Endothelial cell of umbilical vein (primary cell): ENCODE data around the gene MN1. TPM values are rescaled to one million over a fixed set of nuclear protein-coding genes. Genes with fewer than 3 reads are reported as not detected.

Experiments used
- BruUV-seq: library from RNA; stranded (reverse); fragments of 400-500 nt; replicated peaks from 2 replicates; lab custom pipeline; 2021; lab: Mats Ljungman, UMichigan
- CTCF ChIA-PET: fragments of 300-600, 350-600 bp; sonication (Branson Sonifier 250); formaldehyde crosslinking; loops from one replicate; lab custom pipeline; 2021; ENCODE audit warnings: antibody characterized with exemption, inconsistent platforms; lab: Charles Lee
- POLR2A ChIA-PET: fragments of 300-600, 350-600 bp; sonication (Branson Sonifier 250); formaldehyde crosslinking; loops from one replicate; lab custom pipeline; 2021; ENCODE audit warnings: antibody characterized with exemption, inconsistent platforms; lab: Charles Lee
- DNase-seq: peaks from one replicate; pipeline ENCODE4 v3.0.0-alpha.2; 2011; ENCODE audit warnings: low read depth, low spot score
- FAIRE-seq: peaks from 2 replicates; lab custom pipeline; 2011; peaks lifted over from hg19 to GRCh38; lab: Jason Lieb, UNC
- H2AFZ ChIP-seq: 2 replicates; pipeline ENCODE4 v1.6.0; 2012; ENCODE audit warnings: low read depth, low read length, control low read depth, inconsistent platforms
- H3K27ac ChIP-seq: 2 replicates; pipeline ENCODE4 v1.5.1; 2011; ENCODE audit warnings: low read depth, mild to moderate bottlenecking, control low read depth, low read length, moderate library complexity; ENCODE audit not compliant: insufficient read depth
- H3K27me3 ChIP-seq, 2 experiments: 2 replicates each; pipeline versions ENCODE4 v1.6.0 to v1.6.1; 2011; ENCODE audit warnings: low read length in 2 of 2, mixed read lengths in 1 of 2; ENCODE audit not compliant: control insufficient read depth in 2 of 2, insufficient read depth in 2 of 2
- H3K36me3 ChIP-seq, 2 experiments: 2 replicates in 1 of 2; 3 replicates in 1 of 2; pipeline ENCODE4 v1.5.1; 2011; ENCODE audit warnings: low read length in 2 of 2, mild to moderate bottlenecking in 1 of 2, moderate library complexity in 1 of 2; ENCODE audit not compliant: control insufficient read depth in 2 of 2, insufficient read depth in 2 of 2; ENCODE audit errors: extremely low read depth in 1 of 2
- H3K4me1 ChIP-seq: 3 replicates; pipeline ENCODE4 v1.5.1; 2011; ENCODE audit warnings: mild to moderate bottlenecking, low read length; ENCODE audit not compliant: control insufficient read depth, insufficient read depth; ENCODE audit errors: extremely low read depth
- H3K4me2 ChIP-seq: 2 replicates; pipeline ENCODE4 v1.6.1; 2011; ENCODE audit warnings: low read length, control low read depth, mixed read lengths; ENCODE audit not compliant: insufficient read depth
- H3K4me3 ChIP-seq, 3 experiments: fragments of 200-600 bp in 1 of 3; sonication (generic), shearing (Covaris generic) in 1 of 3; replicated peaks in 1 of 3; 2 replicates each; pipeline ENCODE4 v1.5.1; 2011 to 2016; ENCODE audit warnings: control low read depth in 3 of 3, low read length in 3 of 3, mild to moderate bottlenecking in 2 of 3, inconsistent platforms in 1 of 3, low read depth in 1 of 3, moderate library complexity in 1 of 3; ENCODE audit not compliant: insufficient read depth in 1 of 3
- H3K79me2 ChIP-seq: 2 replicates; pipeline ENCODE4 v1.6.0; 2012; ENCODE audit warnings: low read length, inconsistent platforms; ENCODE audit not compliant: control insufficient read depth, insufficient read depth
- H3K9ac ChIP-seq: replicated peaks from 2 replicates; pipeline ENCODE3; 2011; ENCODE audit warnings: low read length, control low read depth; ENCODE audit not compliant: insufficient read depth; ENCODE audit errors: extremely low read depth
- H3K9me1 ChIP-seq: replicated peaks from 3 replicates; pipeline ENCODE4 v1.6.0; 2011; ENCODE audit warnings: mild to moderate bottlenecking, low read length; ENCODE audit not compliant: control insufficient read depth, insufficient read depth; ENCODE audit errors: extremely low read depth
- H3K9me3 ChIP-seq: replicated peaks from 2 replicates; pipeline ENCODE4 v1.5.1; 2012; ENCODE audit warnings: low read length, inconsistent platforms; ENCODE audit not compliant: control insufficient read depth, insufficient read depth
- H4K20me1 ChIP-seq: replicated peaks from 2 replicates; pipeline ENCODE3; 2011; ENCODE audit warnings: mild to moderate bottlenecking, low read length; ENCODE audit not compliant: control insufficient read depth, insufficient read depth; ENCODE audit errors: extremely low read depth
- EZH2 ChIP-seq: IDR thresholded peaks from 2 replicates; pipeline ENCODE4 v1.6.1; 2012; ENCODE audit warnings: borderline replicate concordance, low read depth, mild to moderate bottlenecking, moderate library complexity, low read length, inconsistent platforms; ENCODE audit not compliant: severe bottlenecking
- FOS ChIP-seq: IDR thresholded peaks from 2 replicates; pipeline ENCODE4 v1.6.1; 2011; ENCODE audit warnings: mild to moderate bottlenecking, low read length, moderate library complexity, borderline replicate concordance; ENCODE audit not compliant: insufficient read depth
- GATA2 ChIP-seq: IDR thresholded peaks from 2 replicates; pipeline ENCODE4 v1.7.0; 2011; ENCODE audit warnings: low read depth, mild to moderate bottlenecking, moderate library complexity, mixed read lengths, low read length; ENCODE audit not compliant: insufficient read length, insufficient read depth
- JUN ChIP-seq: IDR thresholded peaks from 2 replicates; pipeline ENCODE4 v1.6.1; 2011; ENCODE audit warnings: borderline replicate concordance, low read depth; ENCODE audit not compliant: insufficient read length, insufficient read depth
- MYC ChIP-seq: IDR thresholded peaks from one replicate; pipeline ENCODE4 v1.6.1; 2011; ENCODE audit warnings: mild to moderate bottlenecking, low read depth, low read length
- POLR2A ChIP-seq: IDR thresholded peaks from 2 replicates; pipeline ENCODE4 v1.6.1; 2012; ENCODE audit warnings: low read depth, mild to moderate bottlenecking, control low read depth, low read length
- POLR2AphosphoS5 ChIP-seq: IDR thresholded peaks from 2 replicates; pipeline ENCODE4 v1.6.1; 2012; ENCODE audit warnings: low read depth, mild to moderate bottlenecking, control low read depth, low read length, moderate library complexity; ENCODE audit not compliant: insufficient read depth
- dilution Hi-C: fragments of 300-500 bp; cut with MboI; formaldehyde crosslinking; loops from one replicate; pipeline ENCODE4 v1.15.0; 2019; ENCODE audit warnings: low sequenced_read_pairs; ENCODE audit not compliant: extremely low pct_ligation_motif_present
- intact Hi-C: fragments of 100-400 bp; cut with micrococcal nuclease; formaldehyde crosslinking; loops from one replicate; pipeline ENCODE4 v1.10.0; 2022
- polyA plus RNA-seq, 4 experiments: library from polyadenylated mRNA; depleted of rRNA in 3 of 4; stranded (reverse) in 3 of 4; unstranded in 1 of 4; fragments of >200 nt; gene quantifications; 2 replicates each; pipeline versions ENCODE4 v1.2.1 to v1.2.3, GENCODE V29; 2011 to 2012; ENCODE audit warnings: missing spikeins in 1 of 4
- total RNA-seq: library from RNA; stranded (reverse); gene quantifications from 2 replicates; pipeline ENCODE4 v1.2.3, GENCODE V29; 2021
- TF ChIP-seq, protein P1 (sequence below): IDR thresholded peaks from 2 replicates; pipeline ENCODE4 v1.6.1; 2011; ENCODE audit not compliant: insufficient read depth, insufficient read length
- TF ChIP-seq, protein P2 (sequence below), 2 donors: IDR thresholded peaks; 1 replicate in 1 of 2; 2 replicates in 1 of 2; pipeline ENCODE4 v1.5.1; 2011; ENCODE audit warnings: low read length in 2 of 2, mild to moderate bottlenecking in 2 of 2, moderate library complexity in 2 of 2, control low read depth in 1 of 2, inconsistent platforms in 1 of 2, low read depth in 1 of 2; ENCODE audit not compliant: insufficient read depth in 1 of 2; ENCODE audit errors: extremely low read depth in 1 of 2

Gene MN1
- total and polyA plus RNA-seq, 2 donors (not counting 3 experiments of a cell fraction or from before 2014, with no cell fraction given): 3.8 to 5.2 TPM

DNA sequence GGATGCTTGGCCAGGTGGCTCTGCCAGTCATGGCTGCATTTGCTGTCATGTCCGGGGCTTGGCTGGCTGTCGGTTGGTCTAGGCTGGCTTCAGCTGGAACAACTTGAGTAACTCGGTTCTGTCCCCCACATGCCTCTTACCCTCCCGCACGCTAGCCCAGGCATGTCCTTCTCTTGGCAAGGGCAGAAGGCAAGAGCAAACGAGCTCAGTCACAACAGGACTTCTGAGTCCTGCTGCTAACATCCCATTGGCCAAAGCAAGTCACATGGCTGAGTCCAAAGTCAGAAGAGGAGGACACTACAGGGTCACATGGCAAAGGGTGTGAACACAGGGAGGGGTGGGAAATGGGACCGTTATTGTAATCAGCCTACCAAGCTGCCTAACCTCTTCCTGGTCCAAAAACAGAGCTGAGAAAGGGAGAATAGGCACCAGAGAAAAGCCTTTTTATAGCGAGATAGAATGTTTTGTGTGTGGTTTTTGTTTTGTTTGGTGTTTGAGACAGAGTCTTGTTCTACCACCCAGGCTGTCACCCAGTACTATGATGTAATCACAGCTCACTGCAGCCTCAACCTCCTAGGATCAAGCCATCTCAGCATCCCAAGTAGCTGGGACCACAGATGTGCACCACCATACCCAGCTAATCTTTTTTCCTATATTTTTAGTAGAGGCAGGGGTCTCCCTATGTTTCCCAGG is 81.9 kb downstream of the MN1 start:
- H3K4me2 ChIP-seq: no peak overlapping the region
- intact Hi-C loops: no loop called here
- H3K9me1 ChIP-seq: no peaks in the 10 kb centered on the region
- no peaks in the 10 kb centered on the region for H3K79me2 ChIP-seq
- no peak for TF ChIP-seq GATA2
- no peak for TF ChIP-seq EZH2
- TF ChIP-seq POLR2AphosphoS5: no peak
- TF ChIP-seq, protein P1, sequence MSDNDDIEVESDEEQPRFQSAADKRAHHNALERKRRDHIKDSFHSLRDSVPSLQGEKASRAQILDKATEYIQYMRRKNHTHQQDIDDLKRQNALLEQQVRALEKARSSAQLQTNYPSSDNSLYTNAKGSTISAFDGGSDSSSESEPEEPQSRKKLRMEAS: no peak
- no peak for TF ChIP-seq FOS
- TF ChIP-seq POLR2A: no peak
- TF ChIP-seq, protein P2, sequence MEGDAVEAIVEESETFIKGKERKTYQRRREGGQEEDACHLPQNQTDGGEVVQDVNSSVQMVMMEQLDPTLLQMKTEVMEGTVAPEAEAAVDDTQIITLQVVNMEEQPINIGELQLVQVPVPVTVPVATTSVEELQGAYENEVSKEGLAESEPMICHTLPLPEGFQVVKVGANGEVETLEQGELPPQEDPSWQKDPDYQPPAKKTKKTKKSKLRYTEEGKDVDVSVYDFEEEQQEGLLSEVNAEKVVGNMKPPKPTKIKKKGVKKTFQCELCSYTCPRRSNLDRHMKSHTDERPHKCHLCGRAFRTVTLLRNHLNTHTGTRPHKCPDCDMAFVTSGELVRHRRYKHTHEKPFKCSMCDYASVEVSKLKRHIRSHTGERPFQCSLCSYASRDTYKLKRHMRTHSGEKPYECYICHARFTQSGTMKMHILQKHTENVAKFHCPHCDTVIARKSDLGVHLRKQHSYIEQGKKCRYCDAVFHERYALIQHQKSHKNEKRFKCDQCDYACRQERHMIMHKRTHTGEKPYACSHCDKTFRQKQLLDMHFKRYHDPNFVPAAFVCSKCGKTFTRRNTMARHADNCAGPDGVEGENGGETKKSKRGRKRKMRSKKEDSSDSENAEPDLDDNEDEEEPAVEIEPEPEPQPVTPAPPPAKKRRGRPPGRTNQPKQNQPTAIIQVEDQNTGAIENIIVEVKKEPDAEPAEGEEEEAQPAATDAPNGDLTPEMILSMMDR (IDR thresholded peaks at IDR 0.05; ENCODE audit: extremely low read depth in 1 of 2, insufficient read depth in 1 of 2, low read depth in 1 of 2, low read length in 2 of 2): no peak
- TF ChIP-seq MYC: no peak
- TF ChIP-seq JUN: no peak
- no TSS peak for BruUV-seq
- H4K20me1 ChIP-seq: no peaks in the 10 kb centered on the region
- H3K27me3 ChIP-seq: no peaks in the 10 kb centered on the region
- H3K4me1 ChIP-seq: peaks cover 11% of the 10 kb centered on the region
- FAIRE-seq (no peak), DNase-seq (no peak)
- H3K9ac ChIP-seq: no peak overlapping the region
- dilution Hi-C loops: no loop called here
- POLR2A ChIA-PET: no interaction called here
- H3K27ac ChIP-seq: no peak overlapping the region
- H3K36me3 ChIP-seq: no peaks in the 10 kb centered on the region
- peak overlapping the region; percentile 1 for H2AFZ ChIP-seq
- H3K9me3 ChIP-seq: no peaks in the 10 kb centered on the region
- CTCF ChIA-PET: interaction anchor here (0.8 to 1.0 kb wide), 2 partner anchors 9 to 300 kb away, joined by 3 read pairs; no protein-coding TSS in a partner anchor
- H3K4me3 ChIP-seq: no peak overlapping the region
